ENCODE data around the gene MX1. TPM values are rescaled to one million over a fixed set of nuclear protein-coding genes. Genes with fewer than 3 reads are reported as not detected.

MX1 gene
- total RNA-seq, 2 experiments from 2014 or later, result 39.4 to 40.0 TPM

DNA sequence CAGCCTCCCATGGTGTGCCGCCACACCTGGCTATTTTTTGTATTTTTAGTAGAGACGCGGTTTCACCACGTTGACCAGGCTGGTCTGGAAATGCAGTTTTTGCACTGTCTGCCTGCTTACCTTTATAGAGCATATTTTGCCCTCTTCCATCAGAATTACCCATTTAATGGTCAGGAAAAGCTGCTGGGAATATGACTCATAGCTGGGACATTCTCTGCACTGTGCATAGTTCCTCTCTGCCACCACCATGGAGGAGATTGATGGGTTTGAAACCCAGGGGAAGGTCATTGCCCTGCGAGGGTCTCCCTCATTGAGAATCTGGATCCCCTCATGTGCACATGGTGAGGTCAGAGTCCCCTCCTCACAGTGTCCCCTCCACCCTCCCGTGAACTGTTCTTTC, 32.1 kb downstream of the MX1 start:
- ChIA-PET POLR2A (no interaction called here), CTCF (interaction anchor here (5.2 kb wide), 1 partner anchor 175 kb away, joined by 32 read pairs; no protein-coding TSS in a partner anchor)
- H3K36me3 Mint-ChIP-seq (ENCODE audit: low read depth), result no peaks in the 10 kb centered on the region
- H3K27ac Mint-ChIP-seq, result no peak overlapping the region
- H3K27me3 Mint-ChIP-seq, result no peaks in the 10 kb centered on the region
- intact Hi-C loops (cut with micrococcal nuclease), result no loop called here
- no peak for TF ChIP-seq CTCF (IDR thresholded peaks at IDR 0.05)
- no peak overlapping the region for H3K4me3 Mint-ChIP-seq
- ATAC-seq, result no peak
- no peaks in the 10 kb centered on the region for H3K9me3 Mint-ChIP-seq
- no peak for DNase-seq
- H3K4me1 Mint-ChIP-seq (ENCODE audit: low read depth), result no peaks in the 10 kb centered on the region

GRCh38 chr21:41458559-41458958, 32.5 kb downstream of the MX1 start:
- Mint-ChIP-seq H3K27me3 (no peaks in the 10 kb centered on the region), H3K27ac (peak overlapping the region; percentile 7), H3K36me3 (ENCODE audit: low read depth) (no peaks in the 10 kb centered on the region), H3K9me3 (no peaks in the 10 kb centered on the region), H3K4me3 (no peak overlapping the region), H3K4me1 (ENCODE audit: low read depth) (no peaks in the 10 kb centered on the region)
- POLR2A ChIA-PET, result no interaction called here
- intact Hi-C loops (cut with micrococcal nuclease), result no loop called here
- DNase-seq, result no peak
- no peak for TF ChIP-seq CTCF (IDR thresholded peaks at IDR 0.05)
- no peak for ATAC-seq
- CTCF ChIA-PET, result interaction anchor here (5.2 kb wide), 1 partner anchor 175 kb away, joined by 32 read pairs; no protein-coding TSS in a partner anchor

- CTCF ChIA-PET, result interaction anchor here (1.0 to 1.4 kb wide), 5 partner anchors 8 to 179 kb away, joined by 3 to 15 read pairs (median 4); no protein-coding TSS in a partner anchor
These were observed 34.0 kb downstream of the MX1 start for GRCh38 chr21:41459884-41460534.

DNA sequence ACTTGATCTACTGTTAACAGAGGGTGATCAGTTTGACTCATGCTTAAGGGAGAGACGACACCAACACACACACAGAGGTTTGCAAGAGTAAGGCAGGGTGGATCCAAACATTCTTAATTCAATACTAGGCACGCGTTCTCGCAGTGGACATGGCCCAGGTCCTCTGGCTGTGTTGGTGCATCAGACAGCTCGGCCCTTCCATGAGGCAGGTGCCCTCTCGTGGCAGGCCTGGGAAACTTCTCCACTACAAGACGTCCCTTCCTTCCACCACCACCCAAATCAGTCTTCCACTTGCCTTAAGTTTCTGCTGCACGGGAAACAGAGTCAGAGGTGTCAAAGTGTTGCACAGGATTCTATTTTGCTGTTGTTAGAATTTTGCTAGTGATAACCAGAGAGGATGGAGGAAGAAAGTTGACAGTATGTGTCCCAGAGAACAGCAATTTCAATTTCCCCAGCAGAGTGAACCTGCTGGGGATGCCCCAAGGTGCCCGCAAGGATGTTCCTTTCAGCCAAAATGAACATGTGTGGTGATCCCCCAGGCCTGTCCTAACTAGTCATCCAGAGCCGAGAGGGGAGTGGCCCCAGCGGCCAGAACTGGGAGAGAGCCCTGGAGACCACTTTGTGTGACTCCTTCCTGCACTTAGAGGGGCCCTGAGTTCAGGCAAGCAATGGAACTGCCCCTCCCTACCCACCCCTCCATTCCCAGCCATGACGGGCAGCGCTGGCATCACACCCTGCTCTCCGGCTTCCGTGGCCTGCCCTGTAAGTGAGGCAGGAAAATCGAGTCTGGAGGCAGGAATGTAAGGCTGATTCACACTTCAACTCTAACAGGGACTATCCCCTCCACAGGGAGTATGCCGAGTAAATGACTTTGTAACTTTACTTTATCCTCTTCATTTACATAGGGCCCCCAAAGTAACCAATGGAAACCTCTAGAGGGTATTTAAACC, 34.8 kb downstream of the MX1 start:
- ChIA-PET CTCF (interaction anchor here (1.0 to 1.4 kb wide), 5 partner anchors 9 to 180 kb away, joined by 3 to 15 read pairs (median 4); no protein-coding TSS in a partner anchor), POLR2A (no interaction called here)
- Mint-ChIP-seq H3K9me3 (no peaks in the 10 kb centered on the region), H3K36me3 (ENCODE audit: low read depth) (no peaks in the 10 kb centered on the region), H3K4me1 (ENCODE audit: low read depth) (no peaks in the 10 kb centered on the region), H3K4me3 (no peak overlapping the region), H3K27ac (no peak overlapping the region), H3K27me3 (no peaks in the 10 kb centered on the region)
- intact Hi-C loops (cut with micrococcal nuclease), result loop anchor here (1.0 kb wide), 1 partner anchor 178 kb away; no protein-coding TSS in a partner anchor
- peak; percentile 64 for DNase-seq
- peak; percentile 85 for ATAC-seq
- peak; percentile 76 for TF ChIP-seq CTCF (IDR thresholded peaks at IDR 0.05)

More at GRCh38 chr21:41459884-41460534, 34.0 kb downstream of the MX1 start:
- Mint-ChIP-seq H3K4me3 (no peak overlapping the region), H3K27ac (no peak overlapping the region), H3K4me1 (ENCODE audit: low read depth) (no peaks in the 10 kb centered on the region), H3K27me3 (no peaks in the 10 kb centered on the region), H3K9me3 (no peaks in the 10 kb centered on the region), H3K36me3 (ENCODE audit: low read depth) (no peaks in the 10 kb centered on the region)
- POLR2A ChIA-PET, result no interaction called here
- DNase-seq (no peak), ATAC-seq (no peak)
- intact Hi-C loops (cut with micrococcal nuclease), result loop anchor here (1.0 kb wide), 1 partner anchor 177 kb away; no protein-coding TSS in a partner anchor
- no peak for TF ChIP-seq CTCF (IDR thresholded peaks at IDR 0.05)
